Measurements from ENCODE around the gene PCDHGA9.
"Not testable (repeated sequence)": the region's sequence is repeated elsewhere in the genome, so short reads cannot be mapped to it uniquely, and the experiment has no call there.

Gene PCDHGA9

DNA sequence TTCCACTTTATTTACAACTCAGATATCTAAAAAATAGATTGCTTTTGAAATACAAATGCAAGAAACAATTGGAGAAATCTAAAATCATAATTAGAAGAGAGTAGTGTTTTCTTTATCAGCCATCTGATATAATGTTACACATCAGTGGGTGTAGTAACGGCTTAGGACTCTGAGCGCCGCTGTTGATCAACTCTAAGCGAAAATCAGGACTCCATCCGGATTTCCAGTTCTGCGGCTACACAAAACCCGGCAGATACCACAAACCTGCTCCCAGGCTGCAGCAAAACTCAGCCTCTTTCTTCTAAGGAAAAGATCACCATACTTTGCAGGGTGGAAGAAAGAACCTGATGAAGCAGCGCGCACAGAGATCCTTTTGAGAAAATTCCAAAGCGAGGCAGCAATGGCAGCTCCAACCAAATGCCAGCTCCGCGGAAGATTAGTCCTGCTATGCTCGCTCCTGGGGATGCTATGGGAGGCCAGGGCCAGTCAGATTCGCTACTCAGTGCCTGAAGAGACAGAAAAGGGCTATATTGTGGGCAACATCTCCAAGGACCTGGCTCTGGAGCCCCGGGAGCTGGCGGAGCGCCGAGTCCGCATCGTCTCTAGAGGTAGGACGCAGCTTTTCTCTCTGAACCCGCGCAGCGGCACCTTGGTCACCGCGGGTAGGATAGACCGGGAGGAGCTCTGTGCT lies at the start of gene PCDHGA9:
Gene PCDHGA9 (plus strand): TSS at position 226 of the 691 bp plus-strand sequence. CDS start 175 bp downstream, at position 401.
- DNase-seq (ENCODE audit: low spot score): no peak

DNA sequence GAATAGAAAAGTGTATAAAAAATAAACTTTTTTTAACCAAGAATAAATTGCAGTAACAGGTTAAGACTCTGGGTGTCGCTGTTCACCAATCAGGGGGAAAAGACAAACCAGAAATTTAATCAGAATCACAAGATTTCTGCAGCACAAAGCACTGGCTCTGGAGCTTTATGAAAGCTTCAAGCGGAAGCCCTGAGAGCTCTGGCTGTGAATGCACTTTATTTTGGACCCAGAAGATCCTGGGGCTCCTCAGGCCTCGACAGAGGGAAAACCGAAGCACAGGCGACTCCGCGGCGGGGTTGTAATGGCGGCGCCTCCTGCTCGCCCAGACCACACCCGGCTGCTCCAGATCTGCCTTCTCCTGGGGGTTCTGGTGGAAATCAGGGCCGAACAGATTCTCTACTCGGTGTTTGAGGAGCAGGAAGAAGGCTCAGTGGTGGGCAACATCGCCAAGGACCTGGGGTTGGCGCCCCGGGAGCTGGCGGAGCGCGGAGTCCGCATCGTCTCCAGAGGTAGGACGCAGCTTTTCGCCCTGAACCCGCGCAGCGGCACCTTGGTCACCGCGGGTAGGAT lies 47.6 kb upstream of the PCDHGA9 start, which contains the start of gene PCDHGA4:
Gene PCDHGA4 (plus strand): TSS at position 122 of the 570 bp plus-strand sequence. CDS start 87 bp downstream, at position 209.
- DNase-seq (ENCODE audit: low spot score): no peak

DNA sequence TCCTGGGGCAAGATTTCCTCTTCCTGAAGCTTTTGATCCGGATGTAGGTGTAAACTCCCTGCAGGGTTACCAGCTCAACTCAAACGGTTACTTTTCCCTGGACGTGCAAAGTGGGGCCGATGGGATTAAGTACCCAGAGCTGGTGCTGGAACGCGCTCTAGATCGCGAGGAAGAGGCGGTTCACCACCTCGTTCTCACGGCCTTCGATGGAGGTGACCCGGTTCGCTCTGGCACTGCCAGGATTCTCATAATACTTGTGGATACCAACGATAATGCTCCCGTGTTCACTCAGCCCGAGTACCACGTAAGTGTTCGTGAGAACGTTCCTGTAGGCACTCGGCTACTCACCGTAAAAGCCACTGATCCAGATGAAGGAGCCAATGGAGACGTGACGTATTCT lies 46.9 kb upstream of the PCDHGA9 start:
- DNase-seq (ENCODE audit: low spot score): no peak

DNA sequence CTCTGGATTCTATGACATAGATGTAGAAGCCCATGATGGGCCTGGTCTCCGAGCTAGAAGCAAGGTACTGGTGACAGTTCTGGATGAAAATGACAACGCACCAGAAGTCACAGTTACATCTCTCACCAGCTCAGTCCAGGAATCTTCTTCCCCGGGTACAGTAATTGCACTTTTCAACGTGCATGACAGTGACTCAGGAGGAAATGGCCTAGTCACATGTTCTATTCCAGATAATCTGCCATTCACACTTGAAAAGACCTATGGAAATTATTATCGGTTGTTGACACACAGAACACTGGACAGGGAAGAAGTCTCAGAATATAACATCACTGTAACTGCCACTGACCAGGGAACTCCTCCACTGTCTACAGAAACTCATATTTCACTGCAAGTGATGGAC lies 46.4 kb upstream of the PCDHGA9 start:
- no peak for DNase-seq (ENCODE audit: low spot score)

DNA sequence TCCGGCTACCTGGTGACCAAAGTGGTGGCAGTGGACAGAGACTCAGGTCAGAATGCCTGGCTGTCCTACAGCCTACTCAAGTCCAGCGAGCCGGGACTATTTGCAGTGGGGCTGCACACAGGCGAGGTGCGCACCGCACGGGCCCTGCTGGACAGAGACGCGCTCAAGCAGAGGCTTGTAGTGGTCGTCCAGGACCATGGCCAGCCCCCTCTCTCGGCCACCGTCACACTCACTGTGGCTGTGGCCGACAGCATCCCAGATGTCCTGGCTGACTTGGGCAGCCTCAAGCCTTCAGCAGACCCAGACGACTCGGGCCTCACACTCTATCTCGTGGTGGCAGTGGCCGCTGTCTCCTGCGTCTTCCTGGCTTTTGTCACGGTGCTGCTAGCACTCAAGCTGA lies 45.6 kb upstream of the PCDHGA9 start:
- no peak for DNase-seq (ENCODE audit: low spot score)

DNA sequence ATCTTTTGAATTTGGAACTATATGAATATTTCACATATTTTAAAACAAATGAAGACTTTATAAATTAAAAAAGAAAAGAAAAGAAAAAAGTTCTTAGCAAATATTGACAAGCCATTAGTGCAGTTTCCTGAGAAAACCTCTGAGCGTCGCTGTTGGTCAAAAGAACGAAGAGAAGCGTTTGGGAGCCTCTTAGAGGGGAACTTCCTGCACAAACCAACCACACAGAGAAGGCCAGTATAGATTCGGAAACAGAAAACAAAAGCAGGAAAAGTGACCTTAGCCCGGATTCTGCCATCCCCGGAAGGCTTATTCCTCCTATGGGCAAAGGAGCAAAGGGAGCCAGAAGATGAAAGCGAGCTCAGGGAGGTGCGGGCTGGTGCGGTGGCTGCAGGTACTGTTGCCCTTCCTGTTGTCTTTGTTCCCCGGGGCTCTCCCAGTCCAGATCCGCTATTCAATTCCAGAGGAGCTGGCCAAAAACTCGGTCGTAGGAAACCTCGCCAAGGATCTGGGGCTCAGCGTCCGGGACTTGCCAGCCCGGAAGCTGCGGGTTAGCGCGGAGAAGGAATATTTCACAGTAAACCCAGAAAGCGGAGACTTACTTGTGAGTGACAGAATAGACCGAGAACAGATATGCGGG lies 42.7 kb upstream of the PCDHGA9 start, which contains the start of gene PCDHGB2:
Gene PCDHGB2 (plus strand): TSS at position 205 of the 637 bp plus-strand sequence. CDS start 142 bp downstream, at position 347.
- no peak for DNase-seq (ENCODE audit: low spot score)

DNA sequence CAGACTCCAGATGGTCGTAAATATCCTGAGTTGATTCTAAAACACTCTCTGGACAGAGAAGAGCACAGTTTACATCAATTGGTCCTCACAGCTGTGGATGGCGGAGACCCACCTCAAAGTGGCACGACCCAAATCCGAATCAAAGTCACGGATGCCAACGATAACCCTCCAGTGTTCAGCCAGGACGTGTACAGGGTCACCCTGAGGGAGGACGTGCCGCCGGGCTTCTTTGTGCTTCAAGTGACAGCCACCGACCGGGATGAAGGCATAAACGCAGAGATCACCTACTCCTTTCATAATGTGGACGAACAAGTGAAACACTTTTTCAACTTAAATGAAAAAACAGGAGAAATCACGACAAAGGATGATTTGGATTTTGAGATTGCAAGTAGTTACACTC lies 41.9 kb upstream of the PCDHGA9 start:
- DNase-seq (ENCODE audit: low spot score): no peak

DNA sequence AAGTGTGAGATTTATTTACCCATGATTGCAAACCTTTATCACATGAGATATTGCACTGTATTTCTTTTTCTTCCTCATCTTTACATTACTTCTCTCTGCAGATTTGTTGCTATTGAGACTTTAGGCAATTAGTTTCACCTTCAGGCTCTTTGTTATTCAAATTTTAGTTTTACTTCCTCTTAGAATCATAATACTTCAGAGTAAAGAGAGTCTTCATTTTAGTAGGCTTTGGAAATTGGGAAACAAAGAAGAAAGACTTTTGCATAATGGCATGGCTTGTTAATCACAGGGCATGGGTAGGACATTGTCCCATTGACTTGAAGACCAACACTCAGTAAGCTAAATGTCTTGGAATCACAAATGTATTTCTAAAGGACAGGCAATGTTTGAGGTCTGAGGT lies 39.9 kb upstream of the PCDHGA9 start:
- DNase-seq (ENCODE audit: low spot score): no peak

DNA sequence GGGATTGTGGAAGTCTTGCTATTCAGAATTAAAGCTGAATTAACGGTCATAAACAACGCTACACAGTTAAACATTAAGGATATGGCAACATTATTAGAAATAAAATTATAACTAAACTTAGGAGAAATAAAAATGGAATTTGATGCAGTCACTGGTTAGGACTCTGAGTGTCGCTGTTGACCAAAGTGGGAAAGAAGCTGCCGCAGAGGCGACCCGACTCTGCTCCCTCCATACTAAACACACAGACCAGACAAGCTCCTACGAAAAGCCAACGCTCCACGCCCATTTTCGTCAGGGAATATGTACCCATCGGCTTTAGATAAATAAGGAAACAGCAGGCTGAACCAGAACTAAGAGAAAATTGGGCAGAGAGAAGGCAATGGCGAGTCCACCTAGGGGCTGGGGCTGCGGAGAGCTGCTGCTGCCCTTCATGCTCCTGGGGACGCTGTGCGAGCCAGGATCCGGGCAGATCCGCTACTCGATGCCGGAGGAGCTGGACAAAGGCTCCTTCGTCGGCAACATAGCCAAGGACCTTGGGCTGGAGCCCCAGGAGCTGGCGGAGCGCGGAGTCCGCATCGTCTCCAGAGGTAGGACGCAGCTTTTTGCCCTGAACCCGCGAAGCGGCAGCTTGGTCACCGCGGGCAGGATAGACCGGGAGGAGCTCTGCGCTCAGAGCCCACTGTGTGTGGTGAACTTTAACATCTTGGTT lies 38.5 kb upstream of the PCDHGA9 start, which contains the start of gene PCDHGA5:
Gene PCDHGA5 (plus strand): TSS at position 211 of the 709 bp plus-strand sequence. CDS start 169 bp downstream, at position 380.
- DNase-seq (ENCODE audit: low spot score): no peak

DNA sequence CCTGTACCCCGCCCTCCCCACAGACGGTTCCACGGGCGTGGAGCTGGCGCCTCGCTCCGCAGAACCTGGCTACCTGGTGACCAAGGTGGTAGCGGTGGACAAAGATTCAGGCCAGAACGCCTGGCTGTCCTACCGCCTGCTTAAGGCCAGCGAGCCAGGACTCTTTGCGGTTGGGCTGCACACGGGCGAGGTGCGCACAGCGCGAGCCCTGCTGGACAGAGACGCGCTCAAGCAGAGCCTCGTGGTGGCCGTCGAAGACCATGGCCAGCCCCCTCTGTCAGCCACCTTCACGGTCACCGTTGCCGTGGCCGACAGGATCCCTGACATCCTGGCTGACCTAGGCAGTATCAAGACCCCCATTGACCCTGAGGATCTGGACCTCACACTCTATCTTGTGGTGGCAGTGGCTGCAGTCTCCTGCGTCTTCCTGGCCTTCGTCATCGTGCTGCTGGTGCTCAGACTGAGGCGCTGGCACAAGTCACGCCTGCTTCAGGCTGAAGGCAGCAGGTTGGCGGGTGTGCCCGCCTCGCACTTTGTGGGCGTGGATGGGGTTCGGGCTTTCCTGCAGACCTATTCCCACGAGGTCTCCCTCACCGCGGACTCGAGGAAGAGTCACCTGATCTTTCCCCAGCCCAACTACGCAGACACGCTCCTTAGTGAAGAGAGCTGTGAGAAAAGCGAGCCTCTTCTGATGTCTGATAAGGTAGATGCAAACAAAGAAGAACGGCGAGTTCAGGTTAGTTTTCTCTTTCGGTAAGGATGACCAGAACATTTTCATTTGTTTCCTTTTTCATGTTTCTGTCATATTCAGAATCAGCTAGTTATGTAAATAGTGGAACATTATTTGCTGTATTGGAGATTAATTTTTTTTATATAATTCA lies 36.3 kb upstream of the PCDHGA9 start:
- DNase-seq (ENCODE audit: low spot score): no peak

DNA sequence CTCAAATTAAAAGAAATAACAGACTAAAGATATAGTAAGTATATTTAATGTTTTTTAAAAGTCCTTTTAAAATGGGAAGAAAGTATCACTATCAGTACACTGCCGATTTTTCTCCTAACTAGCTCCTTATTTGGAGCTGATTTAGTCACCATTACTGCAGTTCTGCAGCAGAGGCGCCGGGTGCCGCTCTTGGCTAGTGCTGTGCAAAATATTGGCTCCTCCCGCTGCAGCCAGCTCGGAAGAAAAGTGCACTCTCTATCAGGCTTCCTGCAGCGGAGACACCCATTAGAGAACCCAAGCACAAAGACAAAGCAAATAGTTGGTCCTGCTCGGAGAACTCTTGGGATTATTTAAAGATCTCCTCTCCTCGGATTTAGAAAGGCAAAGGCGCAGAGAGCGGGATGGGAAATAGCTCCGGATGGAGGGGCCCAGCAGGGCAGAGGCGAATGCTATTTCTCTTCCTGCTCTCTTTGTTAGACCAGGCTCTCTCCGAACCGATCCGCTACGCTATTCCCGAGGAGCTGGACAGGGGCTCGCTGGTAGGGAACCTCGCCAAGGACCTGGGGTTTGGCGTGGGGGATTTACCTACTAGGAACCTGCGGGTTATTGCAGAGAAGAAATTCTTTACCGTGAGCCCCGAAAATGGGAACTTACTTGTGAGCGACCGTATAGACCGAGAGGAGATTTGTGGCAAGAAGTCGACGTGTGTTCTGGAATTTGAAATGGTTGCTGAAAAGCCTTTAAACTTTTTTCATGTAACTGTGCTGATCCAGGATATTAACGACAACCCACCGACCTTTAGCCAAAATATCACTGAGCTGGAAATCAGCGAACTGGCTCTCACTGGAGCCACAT lies 32.4 kb upstream of the PCDHGA9 start, which contains the start of gene PCDHGB3:
Gene PCDHGB3 (plus strand): TSS at position 249 of the 855 bp plus-strand sequence. CDS start 153 bp downstream, at position 402.
- DNase-seq (ENCODE audit: low spot score): no peak

DNA sequence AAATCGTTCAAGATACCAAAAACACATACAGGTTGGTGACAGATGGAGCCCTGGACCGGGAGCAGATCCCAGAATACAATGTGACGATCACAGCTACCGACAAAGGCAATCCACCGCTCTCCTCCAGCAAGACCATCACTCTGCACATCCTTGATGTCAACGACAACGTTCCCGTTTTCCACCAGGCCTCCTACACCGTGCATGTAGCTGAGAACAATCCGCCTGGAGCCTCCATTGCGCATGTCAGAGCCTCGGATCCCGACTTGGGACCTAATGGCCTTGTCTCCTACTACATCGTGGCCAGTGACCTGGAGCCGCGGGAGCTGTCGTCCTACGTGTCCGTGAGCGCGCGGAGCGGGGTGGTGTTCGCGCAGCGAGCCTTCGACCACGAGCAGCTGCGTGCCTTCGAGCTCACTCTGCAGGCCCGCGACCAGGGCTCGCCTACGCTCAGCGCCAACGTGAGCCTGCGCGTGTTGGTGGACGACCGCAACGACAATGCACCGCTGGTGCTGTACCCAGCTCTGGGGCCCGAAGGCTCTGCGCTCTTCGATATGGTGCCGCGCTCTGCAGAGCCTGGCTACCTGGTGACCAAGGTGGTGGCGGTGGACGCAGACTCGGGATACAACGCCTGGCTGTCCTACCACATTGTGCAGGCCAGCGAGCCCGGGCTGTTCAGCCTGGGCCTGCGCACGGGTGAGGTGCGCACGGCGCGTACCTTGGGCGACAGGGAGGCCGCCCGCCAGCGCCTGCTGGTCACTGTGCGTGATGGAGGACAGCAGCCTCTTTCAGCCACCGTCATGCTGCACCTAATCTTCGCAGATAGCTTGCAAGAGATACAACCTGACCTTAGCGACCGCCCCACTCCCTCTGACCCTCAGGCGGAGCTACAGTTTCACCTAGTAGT lies 30.8 kb upstream of the PCDHGA9 start:
- no peak for DNase-seq (ENCODE audit: low spot score)

DNA sequence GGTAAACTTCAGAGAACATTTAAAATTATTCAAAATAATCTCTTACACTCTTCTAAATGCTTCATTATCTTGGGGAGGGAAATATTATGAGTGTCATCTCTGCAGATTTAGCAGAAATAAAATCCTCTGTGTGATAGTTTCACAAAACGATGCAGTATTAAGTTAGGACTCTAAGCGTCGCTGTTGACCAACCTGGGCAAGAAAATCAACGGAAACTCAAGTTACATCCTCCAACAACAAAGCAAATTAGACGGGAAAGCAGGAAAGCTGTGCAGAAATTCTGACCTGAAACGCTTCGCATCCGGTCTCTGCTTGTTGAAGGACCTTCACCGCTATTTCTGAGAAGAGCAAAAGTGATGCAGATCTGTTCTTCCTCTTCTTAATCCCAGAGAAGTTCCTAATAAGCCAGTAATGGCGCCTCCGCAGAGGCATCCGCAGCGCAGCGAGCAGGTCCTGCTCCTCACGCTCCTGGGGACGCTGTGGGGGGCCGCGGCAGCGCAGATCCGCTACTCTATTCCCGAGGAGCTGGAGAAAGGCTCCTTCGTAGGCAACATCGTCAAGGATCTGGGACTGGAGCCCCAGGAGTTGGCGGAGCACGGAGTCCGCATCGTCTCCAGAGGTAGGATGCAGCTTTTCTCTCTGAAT lies 28.8 kb upstream of the PCDHGA9 start, which contains the start of gene PCDHGA6:
Gene PCDHGA6 (plus strand): TSS at position 219 of the 645 bp plus-strand sequence. CDS start 193 bp downstream, at position 412.
- no peak for DNase-seq (ENCODE audit: low spot score)

DNA sequence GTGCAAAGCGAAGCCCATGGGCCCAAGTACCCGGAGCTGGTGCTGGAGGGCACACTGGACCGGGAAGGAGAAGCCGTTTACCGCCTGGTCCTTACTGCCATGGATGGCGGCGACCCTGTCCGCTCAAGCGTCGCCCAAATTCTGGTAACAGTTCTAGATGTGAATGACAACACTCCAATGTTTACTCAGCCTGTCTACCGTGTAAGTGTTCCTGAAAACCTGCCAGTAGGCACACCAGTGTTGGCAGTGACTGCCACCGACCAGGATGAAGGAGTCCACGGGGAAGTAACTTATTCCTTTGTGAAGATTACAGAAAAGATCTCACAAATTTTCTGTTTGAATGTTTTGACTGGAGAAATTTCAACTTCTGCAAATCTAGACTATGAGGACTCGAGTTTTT lies 28.0 kb upstream of the PCDHGA9 start:
- DNase-seq (ENCODE audit: low spot score): no peak

DNA sequence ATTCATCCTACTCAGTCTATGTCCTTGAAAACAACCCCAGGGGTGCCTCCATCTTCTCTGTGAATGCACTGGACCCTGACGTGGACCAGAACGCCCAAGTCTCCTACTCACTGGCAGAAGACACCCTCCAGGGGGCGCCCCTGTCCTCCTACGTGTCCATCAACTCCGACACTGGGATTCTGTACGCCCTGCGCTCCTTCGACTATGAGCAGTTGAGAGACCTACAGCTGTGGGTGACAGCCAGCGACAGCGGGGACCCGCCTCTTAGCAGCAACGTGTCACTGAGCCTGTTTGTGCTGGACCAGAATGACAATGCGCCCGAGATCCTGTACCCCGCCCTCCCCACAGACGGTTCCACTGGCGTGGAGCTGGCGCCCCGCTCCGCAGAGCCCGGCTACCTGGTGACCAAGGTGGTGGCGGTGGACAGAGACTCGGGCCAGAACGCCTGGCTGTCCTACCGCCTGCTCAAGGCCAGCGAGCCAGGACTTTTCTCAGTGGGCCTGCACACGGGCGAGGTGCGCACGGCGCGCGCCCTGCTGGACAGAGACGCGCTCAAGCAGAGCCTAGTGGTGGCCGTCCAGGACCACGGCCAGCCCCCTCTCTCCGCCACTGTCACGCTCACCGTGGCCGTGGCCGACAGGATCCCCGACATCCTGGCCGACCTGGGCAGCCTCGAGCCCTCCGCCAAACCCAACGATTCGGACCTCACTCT lies 27.0 kb upstream of the PCDHGA9 start:
- DNase-seq (ENCODE audit: low spot score): not testable (repeated sequence)

DNA sequence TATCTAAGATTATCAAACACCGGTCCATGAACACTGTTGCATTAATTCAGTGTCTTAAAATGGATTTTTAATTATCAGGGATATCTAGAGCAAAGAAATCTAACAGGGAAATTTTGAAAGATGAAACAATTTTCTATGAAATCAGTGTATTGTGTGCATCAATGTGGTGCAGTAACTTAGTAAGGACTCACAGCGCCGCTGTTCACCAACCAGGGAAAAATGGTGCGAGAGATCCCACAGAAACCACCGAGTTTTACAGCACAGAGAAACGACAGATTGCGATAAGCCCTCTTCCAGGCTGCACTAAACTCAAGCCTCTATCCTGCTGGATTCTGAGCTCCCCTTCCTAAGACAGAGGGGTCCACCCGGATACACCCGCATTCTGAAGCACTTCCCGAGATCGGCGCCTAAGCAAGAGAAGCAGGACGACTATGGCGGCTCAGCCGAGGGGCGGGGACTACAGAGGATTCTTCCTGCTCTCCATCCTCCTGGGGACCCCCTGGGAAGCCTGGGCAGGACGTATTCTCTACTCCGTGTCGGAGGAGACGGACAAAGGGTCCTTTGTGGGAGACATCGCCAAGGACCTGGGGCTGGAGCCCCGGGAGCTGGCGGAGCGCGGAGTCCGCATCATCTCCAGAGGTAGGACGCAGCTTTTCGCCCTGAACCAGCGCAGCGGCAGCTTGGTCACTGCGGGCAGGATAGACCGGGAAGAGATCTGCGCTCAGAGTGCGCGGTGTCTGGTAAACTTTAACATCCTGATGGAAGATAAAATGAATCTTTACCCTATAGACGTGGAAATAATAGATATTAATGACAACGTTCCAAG lies 19.9 kb upstream of the PCDHGA9 start, which contains the start of gene PCDHGA7:
Gene PCDHGA7 (plus strand): TSS at position 274 of the 826 bp plus-strand sequence. CDS start 158 bp downstream, at position 432.
- DNase-seq (ENCODE audit: low spot score): no peak

DNA sequence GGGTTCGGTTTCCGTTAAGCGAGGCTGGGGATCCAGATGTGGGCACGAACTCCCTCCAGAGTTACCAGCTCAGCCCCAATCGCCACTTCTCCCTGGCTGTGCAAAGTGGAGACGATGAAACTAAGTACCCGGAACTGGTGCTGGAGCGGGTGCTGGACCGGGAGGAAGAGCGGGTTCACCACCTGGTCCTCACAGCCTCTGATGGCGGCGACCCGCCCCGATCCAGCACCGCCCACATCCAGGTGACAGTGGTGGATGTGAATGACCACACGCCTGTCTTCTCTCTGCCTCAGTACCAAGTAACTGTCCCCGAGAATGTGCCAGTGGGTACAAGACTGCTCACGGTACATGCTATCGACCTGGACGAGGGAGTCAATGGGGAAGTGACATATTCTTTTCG lies 19.2 kb upstream of the PCDHGA9 start:
- no peak for DNase-seq (ENCODE audit: low spot score)
